H1 (cell line): ENCODE measurements around the gene NCF4. TPM values are rescaled to one million over a fixed set of nuclear protein-coding genes. Genes with fewer than 3 reads are reported as not detected.

Source experiments
- CTCF ChIA-PET: fragments of 300-600 bp; sonication (Branson Sonifier 250); formaldehyde crosslinking; loops from one replicate; lab custom pipeline; 2021; ENCODE audit not compliant: partially characterized antibody; lab: Charles Lee
- POLR2A ChIA-PET: fragments of 300-600 bp; sonication (Branson Sonifier 250); formaldehyde crosslinking; loops from one replicate; lab custom pipeline; 2021; ENCODE audit warnings: inconsistent platforms; ENCODE audit not compliant: partially characterized antibody; lab: Charles Lee
- DNase-seq, 2 experiments: peaks; one replicate each; pipeline versions ENCODE4 v3.0.0 to v3.0.0-alpha.2; 2010 to 2022; ENCODE audit warnings: low spot score in 2 of 2, low read depth in 1 of 2, mixed read lengths in 1 of 2
- FAIRE-seq: peaks from 2 replicates; lab custom pipeline; 2011; peaks lifted over from hg19 to GRCh38; lab: Jason Lieb, UNC
- H2AFZ ChIP-seq: 2 replicates; pipeline ENCODE4 v1.8.1; 2012; ENCODE audit warnings: low read length, inconsistent platforms
- H2AK5ac ChIP-seq: 2 replicates; pipeline ENCODE4 v1.6.1; 2013; ENCODE audit warnings: low read depth, low read length
- H2BK120ac ChIP-seq: replicated peaks from 2 replicates; pipeline ENCODE3; 2013; ENCODE audit warnings: low read depth, low read length, inconsistent platforms
- H2BK12ac ChIP-seq: 2 replicates; pipeline ENCODE4 v1.6.1; 2013; ENCODE audit warnings: low read depth, low read length
- H2BK15ac ChIP-seq: 2 replicates; pipeline ENCODE4 v1.6.1; 2013; ENCODE audit warnings: low read length
- H2BK20ac ChIP-seq: 2 replicates; pipeline ENCODE4 v1.6.1; 2013; ENCODE audit warnings: low read length
- H2BK5ac ChIP-seq: 2 replicates; pipeline ENCODE4 v1.6.1; 2013; ENCODE audit warnings: low read depth, low read length
- H3K14ac ChIP-seq: 2 replicates; pipeline ENCODE4 v1.6.1; 2013; ENCODE audit warnings: inconsistent platforms; ENCODE audit not compliant: insufficient read length
- H3K18ac ChIP-seq: 2 replicates; pipeline ENCODE4 v1.6.1; 2013; ENCODE audit warnings: low read length; ENCODE audit errors: extremely low read depth
- H3K23ac ChIP-seq: 2 replicates; pipeline ENCODE4 v1.6.1; 2013; ENCODE audit warnings: inconsistent platforms; ENCODE audit not compliant: insufficient read length
- H3K23me2 ChIP-seq: 2 replicates; pipeline ENCODE4 v1.6.1; 2013; ENCODE audit warnings: low read depth, low read length
- H3K27ac ChIP-seq: 2 replicates; pipeline ENCODE4 v1.6.1; 2011; ENCODE audit warnings: low read depth, low read length, inconsistent platforms
- H3K27me3 ChIP-seq, 4 experiments: replicated peaks in 1 of 4; 1 replicate in 1 of 4; 2 replicates in 3 of 4; pipeline versions ENCODE4 v1.6.1 to v1.8.1; 2011 to 2013; ENCODE audit warnings: low read length in 3 of 4, mild to moderate bottlenecking in 3 of 4, inconsistent platforms in 2 of 4, mixed read lengths in 2 of 4, moderate library complexity in 1 of 4; ENCODE audit not compliant: control insufficient read depth in 3 of 4, insufficient read depth in 3 of 4; ENCODE audit errors: extremely low read depth in 1 of 4
- H3K36me3 ChIP-seq, 4 experiments: 2 replicates each; pipeline versions ENCODE4 v1.6.1 to v1.8.1; 2011 to 2013; ENCODE audit warnings: mild to moderate bottlenecking in 4 of 4, low read length in 3 of 4, moderate library complexity in 2 of 4, control low read depth in 1 of 4, inconsistent platforms in 1 of 4; ENCODE audit not compliant: insufficient read depth in 4 of 4, control insufficient read depth in 2 of 4
- H3K4ac ChIP-seq: replicated peaks from 2 replicates; pipeline ENCODE3; 2013; ENCODE audit warnings: low read length, low read depth, mixed read lengths, inconsistent platforms; ENCODE audit not compliant: insufficient read length
- H3K4me1 ChIP-seq, 4 experiments: replicated peaks in 1 of 4; 1 replicate in 1 of 4; 2 replicates in 3 of 4; pipeline versions ENCODE4 v1.6.1 to v1.8.1; 2011 to 2013; ENCODE audit warnings: low read length in 3 of 4, inconsistent platforms in 2 of 4, mixed read lengths in 1 of 4; ENCODE audit not compliant: insufficient read depth in 4 of 4, control insufficient read depth in 3 of 4
- H3K4me2 ChIP-seq, 2 experiments: 2 replicates each; pipeline versions ENCODE4 v1.6.1 to v1.8.1; 2011 to 2013; ENCODE audit warnings: low read depth in 2 of 2, low read length in 2 of 2, control low read depth in 1 of 2, inconsistent platforms in 1 of 2, mild to moderate bottlenecking in 1 of 2; ENCODE audit not compliant: insufficient read depth in 1 of 2
- H3K4me3 ChIP-seq, 4 experiments: fragments of 200-600, 300-600 bp in 1 of 4; sonication (generic), shearing (Covaris generic), sonication (Bioruptor Twin) in 1 of 4; 2 replicates each; pipeline versions ENCODE4 v1.5.1 to v1.8.1; 2011 to 2016; ENCODE audit warnings: low read length in 4 of 4, low read depth in 3 of 4, control low read depth in 2 of 4, inconsistent platforms in 2 of 4, mild to moderate bottlenecking in 2 of 4, mixed read lengths in 1 of 4, moderate library complexity in 1 of 4; ENCODE audit not compliant: insufficient read depth in 2 of 4; ENCODE audit errors: extremely low read depth in 1 of 4
- H3K56ac ChIP-seq: replicated peaks from 2 replicates; pipeline ENCODE3; 2013; ENCODE audit warnings: low read depth, mild to moderate bottlenecking, mixed read lengths, low read length, inconsistent platforms; ENCODE audit not compliant: insufficient read length
- H3K79me1 ChIP-seq: 2 replicates; pipeline ENCODE4 v1.6.1; 2013; ENCODE audit warnings: low read depth, low read length, control low read depth
- H3K79me2 ChIP-seq, 2 experiments: 2 replicates each; pipeline versions ENCODE4 v1.6.1 to v1.8.1; 2012 to 2013; ENCODE audit warnings: low read length in 2 of 2, mild to moderate bottlenecking in 2 of 2, inconsistent platforms in 1 of 2; ENCODE audit not compliant: insufficient read depth in 2 of 2, control insufficient read depth in 1 of 2
- H3K9ac ChIP-seq, 4 experiments: replicated peaks in 1 of 4; 1 replicate in 1 of 4; 2 replicates in 3 of 4; pipeline versions ENCODE4 v1.6.1 to v1.8.1; 2011 to 2013; ENCODE audit warnings: low read depth in 3 of 4, low read length in 3 of 4, control low read depth in 2 of 4, mild to moderate bottlenecking in 2 of 4, moderate library complexity in 2 of 4, inconsistent platforms in 1 of 4; ENCODE audit errors: extremely low read depth in 1 of 4
- H3K9me3 ChIP-seq, 2 experiments: 2 replicates each; pipeline versions ENCODE4 v1.6.1 to v1.8.1; 2012 to 2013; ENCODE audit warnings: mild to moderate bottlenecking in 2 of 2, moderate library complexity in 2 of 2, control low read depth in 1 of 2, inconsistent platforms in 1 of 2, low read depth in 1 of 2, low read length in 1 of 2, mixed read lengths in 1 of 2; ENCODE audit not compliant: insufficient read depth in 2 of 2
- H4K20me1 ChIP-seq, 2 experiments: replicated peaks in 1 of 2; 2 replicates each; pipeline versions ENCODE3 to v1.8.1; 2011 to 2013; ENCODE audit warnings: inconsistent platforms in 2 of 2, low read length in 2 of 2, mild to moderate bottlenecking in 1 of 2; ENCODE audit not compliant: insufficient read depth in 2 of 2, control insufficient read depth in 1 of 2
- H4K5ac ChIP-seq: 2 replicates; pipeline ENCODE4 v1.6.1; 2013; ENCODE audit warnings: low read length, low read depth, mixed read lengths, inconsistent platforms; ENCODE audit not compliant: insufficient read length
- H4K8ac ChIP-seq: 2 replicates; pipeline ENCODE4 v1.8.0; 2013; ENCODE audit warnings: mild to moderate bottlenecking, moderate library complexity, low read length, inconsistent platforms; ENCODE audit not compliant: insufficient read depth; ENCODE audit errors: extremely low read depth
- H4K91ac ChIP-seq: replicated peaks from 2 replicates; pipeline ENCODE3; 2013; ENCODE audit warnings: low read length, mixed read lengths, inconsistent platforms; ENCODE audit not compliant: insufficient read length
- BRCA1 ChIP-seq: IDR thresholded peaks from 2 replicates; pipeline ENCODE4 v1.6.1; 2012; ENCODE audit warnings: low read depth, low read length, improper control_type of control experiment
- CEBPB ChIP-seq: IDR thresholded peaks from 2 replicates; pipeline ENCODE4 v1.6.1; 2012; ENCODE audit warnings: low read depth, low read length
- MAFK ChIP-seq: IDR thresholded peaks from 2 replicates; pipeline ENCODE4 v1.6.1; 2012; ENCODE audit warnings: low read depth, mild to moderate bottlenecking, improper control_type of control experiment, low read length
- RFX5 ChIP-seq: IDR thresholded peaks from 2 replicates; pipeline ENCODE4 v1.6.1; 2011; ENCODE audit warnings: low read depth, low read length, improper control_type of control experiment, borderline replicate concordance
- WGBS, 2 experiments: shearing (Covaris generic) in 1 of 2; methylation state at CpG; one replicate each; pipeline versions ENCODE4 v1.1.6 to v1.1.7; 2013 to 2015; ENCODE audit warnings: low lambda C conversion rate in 2 of 2, mixed read lengths in 2 of 2, inconsistent platforms in 1 of 2, low coverage in 1 of 2, missing lambda C conversion rate in 1 of 2; ENCODE audit not compliant: insufficient replicate concordance in 2 of 2, insufficient coverage in 1 of 2, insufficient read length in 1 of 2; ENCODE audit errors: extremely low coverage in 1 of 2, missing lambda C conversion rate in 1 of 2; 5-methylcytosine and 5-hydroxymethylcytosine counted together
- polyA plus RNA-seq, 7 experiments: library from polyadenylated mRNA; depleted of rRNA in 3 of 7; stranded (reverse) in 5 of 7; unstranded in 2 of 7; fragments of >200 nt in 5 of 7; fragments of 200-250 nt in 2 of 7; gene quantifications; 1 replicate in 5 of 7; 2 replicates in 1 of 7; 4 replicates in 1 of 7; pipeline versions ENCODE4 v1.2.1 to v1.2.3, GENCODE V29; 2011 to 2013; ENCODE audit warnings: missing spikeins in 2 of 7, mixed read lengths in 2 of 7
- total RNA-seq: library from RNA; stranded (reverse); fragmentation: NEBNext Ultra II Directional; extraction: Animal tissue kit (Norgen Biotek cat#: 25700); gene quantifications from 2 replicates; pipeline ENCODE4 v1.2.1, GENCODE V29; 2021

NCF4 gene
- total and polyA plus RNA-seq, 2 of the 8 experiments (the other 6 are each of a cell fraction or from before 2014, with no cell fraction given): 0.20 TPM; not detected in 1

- Histone ChIP-seq H3K79me1 (no peaks in the 10 kb centered on the region), H3K36me3 (no peaks in the 10 kb centered on the region; a peak in 1 of 8 replicates), H3K27me3 (no peaks in the 10 kb centered on the region), H2BK5ac (no peak overlapping the region), H2BK12ac (no peak overlapping the region), H2BK20ac (no peak overlapping the region), H4K20me1 (no peaks in the 10 kb centered on the region), H3K27ac (no peak overlapping the region), H2BK15ac (no peak overlapping the region), H3K14ac (no peak overlapping the region), H3K4me3 (no peak overlapping the region), H4K91ac (no peak overlapping the region), H3K9ac (no peak overlapping the region), H3K79me2 (no peaks in the 10 kb centered on the region), H3K4me2 (no peak overlapping the region), H3K23ac (no peak overlapping the region), H4K8ac (no peak overlapping the region), H3K4ac (no peak overlapping the region), H3K4me1 (0 out of 7 replicates have a peak, but pooled peaks cover 0 to 2% (median 0%) of the 10 kb centered on the region in 4 experiments), H3K9me3 (peaks cover 9 to 13% of the 10 kb centered on the region in 2 experiments; a peak in 3 of 4 replicates), H2AFZ (no peak overlapping the region), H3K18ac (no peak overlapping the region), H2AK5ac (no peak overlapping the region), H2BK120ac (no peak overlapping the region), H3K23me2 (no peaks in the 10 kb centered on the region; the same call in 1 of the 2 replicates), H4K5ac (no peak overlapping the region), H3K56ac (no peak overlapping the region)
- POLR2A ChIA-PET: no interaction called here
- FAIRE-seq (no peak), DNase-seq (no peak)
- CTCF ChIA-PET: interaction anchor here (0.7 to 1.8 kb wide), 8 partner anchors 10 to 609 kb away, joined by 3 to 5 read pairs (median 3); no protein-coding TSS in a partner anchor
- 86% methylated on average over 1 of the region's 1 CpG; no CpG with 5 or more reads in 1 of the 2 experiments for WGBS, 2 experiments
- no peak for TF ChIP-seq RFX5
- TF ChIP-seq BRCA1: no peak
- no peak for TF ChIP-seq CEBPB
- no peak for TF ChIP-seq MAFK
These were observed 30.8 kb downstream of the NCF4 start for GRCh38 chr22:36891646-36892045.
